HepG2 (cell line): Measurements from ENCODE around the gene SYCE3. TPM values are rescaled to one million over a fixed set of nuclear protein-coding genes. Genes with fewer than 3 reads are reported as not detected.
A peak's percentile ranks its signal among the peaks of the same experiment; 100 is the strongest.

ENCODE experiments used
- ATF2 ChIP-seq: sonication (generic); formaldehyde crosslinking; IDR thresholded peaks from 2 replicates; pipeline ENCODE4 v1.4.0; 2020; ENCODE audit warnings: missing genetic modification reagents
- CHCHD3 ChIP-seq: sonication (generic); formaldehyde crosslinking; IDR thresholded peaks from 2 replicates; pipeline ENCODE4 v1.8.0; 2022; ENCODE audit warnings: mild to moderate bottlenecking, missing genetic modification reagents, moderate library complexity
- ELF3 ChIP-seq: IDR thresholded peaks from 2 replicates; pipeline ENCODE4 v1.6.1; 2016; ENCODE audit warnings: missing genetic modification reagents, missing compliant biosample characterization
- FOSL2 ChIP-seq: sonication (generic); formaldehyde crosslinking; IDR thresholded peaks from 2 replicates; pipeline ENCODE4 v1.4.0; 2020; ENCODE audit warnings: missing genetic modification reagents
- KIAA2018 ChIP-seq: sonication (generic); formaldehyde crosslinking; IDR thresholded peaks from 2 replicates; pipeline ENCODE4 v1.5.0; 2020; ENCODE audit warnings: mild to moderate bottlenecking, missing genetic modification reagents, borderline replicate concordance
- LBX2 ChIP-seq: sonication (generic); formaldehyde crosslinking; IDR thresholded peaks from 2 replicates; pipeline ENCODE4 v1.5.0; 2020; ENCODE audit warnings: missing genetic modification reagents, mild to moderate bottlenecking, borderline replicate concordance
- NR2F1 ChIP-seq, 2 experiments: fragments of 450-650 bp in 1 of 2; formaldehyde crosslinking in 1 of 2; IDR thresholded peaks; 2 replicates each; pipeline versions ENCODE4 v1.5.0 to v1.6.1; 2016 to 2020; ENCODE audit warnings: mild to moderate bottlenecking in 1 of 2, missing compliant biosample characterization in 1 of 2, missing genetic modification reagents in 1 of 2, moderate library complexity in 1 of 2
- NR2F6 ChIP-seq, 2 experiments: IDR thresholded peaks; 2 replicates each; pipeline ENCODE4 v1.6.1; 2016; ENCODE audit warnings: antibody characterized with exemption in 1 of 2, mild to moderate bottlenecking in 1 of 2
- PTBP1 ChIP-seq: fragments of 200-400 bp; formaldehyde crosslinking; IDR thresholded peaks from 2 replicates; pipeline ENCODE4 v1.6.1; 2018; ENCODE audit warnings: low read length, low read depth; ENCODE audit not compliant: poor library complexity, severe bottlenecking
- RAD21 ChIP-seq: fragments of 450-650 bp; formaldehyde crosslinking; IDR thresholded peaks from 2 replicates; pipeline ENCODE4 v1.5.0; 2020; ENCODE audit warnings: mild to moderate bottlenecking
- RBAK ChIP-seq: sonication (generic); formaldehyde crosslinking; IDR thresholded peaks from 2 replicates; pipeline ENCODE4 v1.5.1; 2020; ENCODE audit warnings: mild to moderate bottlenecking, missing genetic modification reagents
- TEAD3 ChIP-seq: optimal IDR thresholded peaks from 2 replicates; pipeline ENCODE3; 2016; ENCODE audit warnings: borderline replicate concordance
- UBTF ChIP-seq: sonication (generic); formaldehyde crosslinking; IDR thresholded peaks from 2 replicates; pipeline ENCODE4 v1.4.0; 2020; ENCODE audit warnings: mild to moderate bottlenecking, missing genetic modification reagents
- ZBTB1 ChIP-seq: sonication (generic); formaldehyde crosslinking; IDR thresholded peaks from 2 replicates; pipeline ENCODE4 v1.4.0; 2020; ENCODE audit warnings: missing genetic modification reagents, borderline replicate concordance
- ZFYVE20 ChIP-seq: sonication (generic); formaldehyde crosslinking; IDR thresholded peaks from 2 replicates; pipeline ENCODE4 v1.8.0; 2023; ENCODE audit warnings: low read depth, mild to moderate bottlenecking, moderate library complexity, missing genetic modification reagents, borderline replicate concordance
- ZNF569 ChIP-seq: sonication (generic); formaldehyde crosslinking; IDR thresholded peaks from 2 replicates; pipeline ENCODE4 v1.5.0; 2020; ENCODE audit warnings: mild to moderate bottlenecking, missing genetic modification reagents, moderate library complexity, borderline replicate concordance
- ZNF589 ChIP-seq: sonication (generic); formaldehyde crosslinking; conservative IDR thresholded peaks from 2 replicates; pipeline ENCODE4 v1.8.0; 2022; ENCODE audit warnings: mild to moderate bottlenecking, moderate library complexity, missing genetic modification reagents
- ZNF788 ChIP-seq: sonication (generic); formaldehyde crosslinking; IDR thresholded peaks from 2 replicates; pipeline ENCODE4 v1.5.0; 2020; ENCODE audit warnings: mild to moderate bottlenecking, missing genetic modification reagents, borderline replicate concordance
- polyA plus RNA-seq, 8 experiments: library from polyadenylated mRNA; depleted of rRNA in 3 of 8; stranded (reverse) in 7 of 8; unstranded in 1 of 8; fragments of >200 nt; fragmentation: Illumina TruSeq in 4 of 8; extraction: Trizol in 4 of 8; gene quantifications; 2 replicates each; pipeline versions ENCODE4 v1.2.1 to v1.2.3, GENCODE V29; 2011 to 2016; ENCODE audit warnings: low read depth in 4 of 8, missing spikeins in 1 of 8, mixed read lengths in 1 of 8; ENCODE audit not compliant: insufficient read depth in 1 of 8
- total RNA-seq, 5 experiments: library from RNA; depleted of rRNA; stranded (reverse); fragments of >200 nt; fragmentation: Illumina TruSeq; extraction: Trizol; gene quantifications; 2 replicates each; pipeline ENCODE4 v1.2.3, GENCODE V29; 2016; ENCODE audit warnings: low read depth in 1 of 5

The SYCE3 gene
- total and polyA plus RNA-seq, 2 of the 13 experiments (the other 11 are each of a cell fraction or from before 2014, with no cell fraction given), result not detected

- TF ChIP-seq KIAA2018 (CRISPR knock-in tag) (no peak), ZNF788 (CRISPR knock-in tag) (no peak), ZNF569 (no peak), ELF3 (CRISPR knock-in tag) (no peak), ZFYVE20 (CRISPR knock-in tag) (no peak), ZNF589 (0 out of 2 replicates have a peak, but pooled peaks have one; percentile 53), ZBTB1 (CRISPR knock-in tag) (no peak; the same call in 1 of the 2 replicates), NR2F6 (IDR thresholded peaks at IDR 0.05) (peak; percentile 82), NR2F6 (CRISPR knock-in tag; IDR thresholded peaks at IDR 0.05) (peak; percentile 73; the same call in 1 of the 2 replicates), NR2F1 (CRISPR knock-in tag; IDR thresholded peaks at IDR 0.05) (peak; percentile 10 to 76; a peak in 3 of 4 replicates), RAD21 (CRISPR knock-in tag) (no peak), UBTF (CRISPR knock-in tag) (peak; percentile 67), PTBP1 (no peak), CHCHD3 (CRISPR knock-in tag) (no peak), LBX2 (CRISPR knock-in tag) (no peak; the same call in 1 of the 2 replicates), FOSL2 (no peak), ATF2 (CRISPR knock-in tag) (no peak), TEAD3 (CRISPR knock-in tag) (no peak), RBAK (CRISPR knock-in tag) (no peak)
These were observed 32.2 kb downstream of the SYCE3 start (continued) for GRCh38 chr22:50530580-50530876.
